NCI-H2029 (cell line): Measurements from ENCODE around the gene AVEN.
A peak's percentile ranks its signal among the peaks of the same experiment; 100 is the strongest.
"Not testable (repeated sequence)": the region's sequence is repeated elsewhere in the genome, so short reads cannot be mapped to it uniquely, and the experiment has no call there.

Experiments used
- DNase-seq: peaks from one replicate; lab custom pipeline; 2025; lab: John Stamatoyannopoulos, UW

Gene AVEN

GRCh38 chr15:34043391-34043790 lies 4.4 kb upstream of the AVEN start:
- DNase-seq = no peak

- DNase-seq = no peak
Measured at GRCh38 chr15:34039790-34040113, 748 bp upstream of the AVEN start.

DNA sequence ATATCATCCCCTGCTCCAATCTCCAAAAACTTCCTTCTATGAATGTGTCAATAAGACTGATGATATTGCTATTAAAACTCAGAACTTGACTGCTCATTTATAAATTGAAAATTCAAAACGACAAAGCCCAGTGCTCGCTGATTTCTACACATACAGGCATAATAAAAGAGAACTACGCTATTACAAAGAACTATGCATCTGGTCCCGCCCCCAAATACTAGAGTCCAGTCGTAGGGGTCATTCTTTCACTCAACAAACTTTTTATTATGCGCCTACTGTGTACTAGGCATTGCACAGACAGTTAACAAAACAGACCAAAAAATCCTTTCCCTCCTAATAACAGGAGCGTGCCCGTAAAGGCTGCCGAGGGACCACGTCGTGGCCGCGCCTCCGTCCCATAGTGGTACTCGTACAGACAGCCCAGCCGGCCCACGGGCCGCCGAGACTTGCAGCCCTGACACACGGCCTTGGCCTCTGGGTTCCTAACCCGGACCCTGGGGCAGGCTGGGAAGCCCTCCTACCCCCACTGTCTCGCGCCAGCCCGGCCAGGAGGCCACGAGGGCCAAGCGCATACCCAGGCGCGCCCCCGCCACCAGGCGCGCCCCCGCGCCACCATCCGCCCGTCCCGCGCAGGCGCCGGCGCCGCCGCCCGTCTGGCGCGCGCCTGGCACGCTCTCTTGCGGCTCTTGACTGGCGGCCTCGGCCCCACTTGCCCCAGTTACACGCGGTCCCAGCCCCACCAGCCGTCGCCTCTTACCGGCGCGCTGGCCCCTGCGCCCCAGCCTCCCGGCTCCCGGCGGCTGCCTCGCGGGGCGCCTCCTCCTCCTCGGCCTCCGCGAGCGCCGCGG lies 757 bp downstream of the AVEN start:
- peak; percentile 9 for DNase-seq

GRCh38 chr15:34031987-34032760 lies 6.8 kb downstream of the AVEN start:
- no peak for DNase-seq

- no peak for DNase-seq
Measured at GRCh38 chr15:34027606-34028005, 11.4 kb downstream of the AVEN start.

GRCh38 chr15:34025252-34025651 lies 13.8 kb downstream of the AVEN start:
- no peak for DNase-seq

DNA sequence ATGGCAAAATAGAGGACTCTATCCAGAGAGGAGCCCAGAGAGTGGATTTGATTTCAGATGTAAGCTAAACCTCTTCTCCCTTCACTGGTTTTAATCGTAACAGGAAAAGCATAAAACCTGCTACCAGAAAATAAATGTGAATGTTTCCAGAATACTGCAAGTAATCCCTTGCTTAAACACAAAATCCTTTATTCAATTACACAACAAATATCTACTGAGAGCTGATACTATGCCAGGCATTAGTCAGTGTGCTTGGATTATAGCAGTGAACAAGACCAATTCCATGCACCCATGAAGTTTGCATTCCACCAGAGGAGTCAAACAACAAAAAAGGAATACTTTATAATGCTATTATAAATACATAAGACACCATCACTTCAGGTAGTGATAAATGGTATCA lies 15.1 kb downstream of the AVEN start:
- DNase-seq = no peak

DNA sequence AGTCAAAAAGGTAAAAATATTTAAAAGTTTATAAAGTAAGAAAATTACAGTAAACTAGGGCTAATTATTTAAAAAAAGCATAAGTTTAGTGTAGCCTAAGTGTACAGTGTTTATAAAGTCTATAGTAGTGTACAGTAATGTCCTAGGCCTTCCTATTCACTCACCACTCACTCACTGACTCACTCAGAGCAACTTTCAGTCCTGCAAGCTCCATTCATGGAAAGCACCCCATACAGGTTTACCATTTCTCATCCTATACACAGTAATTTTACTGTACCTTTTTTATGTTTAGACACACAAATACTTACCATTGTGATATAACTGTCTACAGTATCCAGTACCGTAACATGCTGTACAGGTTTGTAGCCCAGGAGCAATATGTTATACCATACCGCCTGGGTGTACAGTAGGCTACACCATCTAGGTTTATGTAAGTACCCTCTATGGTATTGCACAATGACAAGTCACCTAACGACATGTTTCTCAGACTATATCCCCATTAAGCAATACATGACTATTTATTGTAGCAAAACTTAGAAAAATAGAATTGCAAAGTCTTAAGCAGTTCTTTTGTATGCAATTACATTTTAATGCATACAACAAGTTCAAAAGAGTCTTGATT lies 19.5 kb downstream of the AVEN start:
- DNase-seq = no peak

GRCh38 chr15:34018738-34019137 lies 20.3 kb downstream of the AVEN start:
- not testable (repeated sequence) for DNase-seq

GRCh38 chr15:34018021-34018645 lies 20.9 kb downstream of the AVEN start:
- no peak for DNase-seq

DNA sequence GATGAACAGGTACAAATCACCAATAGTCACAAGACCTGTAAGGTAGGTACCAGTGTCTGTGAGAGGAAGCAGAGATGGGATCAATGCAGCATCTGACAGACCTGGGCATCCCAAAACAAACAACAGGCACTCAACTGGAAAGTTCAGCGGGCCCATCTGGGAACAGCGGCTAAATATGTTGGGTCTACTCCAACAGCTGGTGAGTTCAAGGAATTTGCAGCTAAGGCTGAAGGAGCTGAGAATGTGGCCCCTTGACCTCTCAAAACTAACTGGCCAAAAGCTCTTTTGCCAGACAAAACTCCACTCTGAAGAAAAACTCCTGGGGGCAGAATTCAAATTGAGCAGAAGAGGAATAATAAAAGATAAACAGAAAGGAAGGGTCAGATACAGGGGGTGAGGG lies 24.4 kb downstream of the AVEN start:
- no peak for DNase-seq

DNA sequence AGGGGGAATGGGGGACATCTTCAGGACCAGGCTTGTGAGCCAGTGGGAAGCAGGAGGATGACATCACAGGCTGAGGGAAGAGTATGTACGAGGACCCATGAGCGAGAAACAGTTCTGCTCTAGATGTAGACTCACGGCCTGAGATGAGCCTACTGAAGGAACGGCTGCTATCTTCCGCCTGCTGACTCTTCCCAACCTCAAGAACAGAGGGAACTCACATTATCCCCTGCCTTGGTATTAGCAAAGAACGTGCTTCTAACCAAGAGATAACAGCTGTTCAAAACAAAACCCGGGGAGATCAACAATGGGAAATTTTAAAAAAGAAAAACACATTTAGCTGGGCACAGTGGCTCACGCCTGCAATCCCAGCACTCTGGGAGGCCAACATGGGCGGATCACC lies 25.3 kb downstream of the AVEN start:
- no peak for DNase-seq

DNA sequence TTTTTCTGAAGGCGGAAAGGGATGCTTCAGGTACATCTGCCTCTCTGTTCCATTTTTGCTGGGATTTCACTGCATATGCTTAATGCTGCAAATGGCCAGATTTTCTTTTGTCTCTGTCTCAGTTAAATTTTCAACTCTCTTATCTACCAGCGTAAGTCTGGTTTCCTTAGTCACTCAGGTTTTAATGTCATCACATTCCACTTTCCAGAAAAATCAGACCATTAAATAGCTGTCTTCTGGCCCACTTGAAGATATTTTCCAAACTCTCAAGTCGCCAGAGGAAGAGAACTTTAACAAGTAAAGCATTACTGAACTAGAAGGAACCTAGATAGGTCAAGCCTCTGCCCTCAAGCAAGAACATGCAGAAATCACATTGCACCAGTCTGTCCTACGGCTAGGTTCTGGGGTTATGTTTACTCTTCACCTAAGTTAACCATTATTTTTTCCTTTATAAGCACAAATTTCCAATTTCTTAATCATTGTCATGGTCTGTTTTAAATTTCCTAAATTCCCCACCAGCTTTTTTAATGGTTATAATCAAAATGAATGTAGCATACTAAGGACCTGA lies 26.5 kb downstream of the AVEN start:
- DNase-seq = no peak

DNA sequence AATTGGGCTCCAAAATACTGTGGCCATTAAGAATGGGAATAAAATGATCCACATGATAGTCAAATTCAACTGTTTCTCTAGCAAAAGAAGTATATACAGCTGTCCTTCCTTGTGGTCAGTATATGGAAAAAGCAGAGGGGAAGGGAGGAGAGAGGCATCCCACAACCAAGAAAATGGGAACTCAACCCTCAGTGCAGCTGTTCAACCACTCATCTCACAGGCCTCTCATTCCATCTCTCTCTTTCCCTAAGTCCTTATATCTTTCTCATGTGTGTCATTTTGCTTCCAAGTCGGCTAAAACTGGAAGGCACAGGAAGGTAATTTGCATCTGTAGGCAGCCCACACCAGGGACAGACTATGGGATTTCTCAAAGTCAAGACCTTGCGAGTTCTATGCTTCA lies 27.5 kb downstream of the AVEN start:
- DNase-seq = no peak

DNA sequence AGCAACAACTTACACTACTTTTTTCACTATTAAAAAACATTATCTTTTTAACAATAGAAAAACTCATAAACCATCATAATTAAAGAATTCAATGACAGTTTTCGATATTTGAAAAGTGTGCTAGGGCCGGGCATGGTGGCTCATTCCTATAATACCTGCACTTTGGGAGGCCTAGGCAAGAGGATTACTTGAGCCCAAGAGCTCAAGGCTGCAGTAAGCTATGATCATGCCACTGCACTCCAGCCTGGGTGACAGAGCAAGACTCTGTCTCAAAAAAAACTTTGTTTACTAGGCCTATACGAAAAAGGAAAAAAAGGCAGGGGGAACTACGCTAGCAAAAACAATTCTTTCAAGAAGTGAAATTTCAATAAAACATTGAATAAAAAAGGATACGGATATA lies 28.1 kb downstream of the AVEN start:
- DNase-seq = no peak

- no peak for DNase-seq
Measured at GRCh38 chr15:34009656-34010055, 29.3 kb downstream of the AVEN start.

DNA sequence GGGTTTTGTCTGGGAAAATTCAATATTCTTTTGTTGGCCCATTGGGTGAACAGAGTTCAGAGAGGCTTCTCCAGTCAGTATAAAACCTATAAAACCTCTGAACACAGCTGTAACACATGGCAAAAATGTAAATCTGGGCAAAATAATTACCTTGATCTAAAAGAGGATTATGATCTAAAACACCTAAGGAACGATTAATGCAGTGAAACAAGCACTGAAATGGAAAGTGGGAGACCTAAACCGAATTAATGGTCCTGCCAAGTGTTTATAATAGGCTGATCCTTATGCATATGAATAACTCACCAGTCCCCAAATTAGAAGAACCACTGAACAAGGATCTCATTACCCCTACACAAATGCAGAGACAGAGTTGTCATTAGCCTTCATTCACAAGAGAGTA lies 32.6 kb downstream of the AVEN start:
- DNase-seq = no peak

DNA sequence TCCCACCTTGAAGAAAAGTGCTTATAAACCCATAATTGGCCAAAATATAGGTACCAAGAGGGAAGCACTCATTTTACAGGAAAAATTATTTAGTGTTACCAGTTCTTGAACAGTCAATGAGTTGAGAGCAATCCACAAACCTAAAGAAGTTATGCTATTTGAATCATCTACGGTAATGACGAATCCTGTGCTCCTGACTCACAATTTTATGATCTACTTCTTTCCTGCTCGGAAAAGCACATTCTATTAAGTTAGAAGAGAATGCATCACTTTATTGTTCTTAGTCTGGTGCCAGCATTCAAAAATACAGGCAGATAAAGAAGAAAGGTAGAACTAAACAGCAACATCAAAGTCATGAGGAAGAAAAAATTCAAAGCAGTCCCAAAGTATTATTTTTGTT lies 37.5 kb downstream of the AVEN start:
- DNase-seq = no peak

- DNase-seq = not testable (repeated sequence)
Measured at GRCh38 chr15:33995666-33996065, 43.3 kb downstream of the AVEN start.

- DNase-seq = no peak
Measured at GRCh38 chr15:33994005-33994615, 44.9 kb downstream of the AVEN start.

DNA sequence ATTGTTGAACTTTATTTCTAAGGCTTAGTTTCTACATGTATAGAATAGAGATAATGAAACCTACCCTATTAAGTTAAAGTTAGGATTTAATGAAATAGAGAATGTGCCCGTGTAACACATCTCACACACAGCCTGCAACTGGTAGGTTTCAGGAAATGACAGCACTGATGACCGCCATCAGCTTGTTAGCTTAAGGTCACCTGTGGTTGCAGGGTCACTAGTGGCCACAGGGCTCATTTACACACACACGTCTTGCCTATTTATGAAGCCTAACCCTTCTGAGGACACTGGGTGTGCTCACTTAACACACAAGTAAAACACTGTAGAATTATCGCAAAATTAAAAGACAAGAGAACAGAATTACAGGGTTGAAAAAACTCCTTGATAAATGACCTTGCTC lies 50.6 kb downstream of the AVEN start:
- no peak for DNase-seq

DNA sequence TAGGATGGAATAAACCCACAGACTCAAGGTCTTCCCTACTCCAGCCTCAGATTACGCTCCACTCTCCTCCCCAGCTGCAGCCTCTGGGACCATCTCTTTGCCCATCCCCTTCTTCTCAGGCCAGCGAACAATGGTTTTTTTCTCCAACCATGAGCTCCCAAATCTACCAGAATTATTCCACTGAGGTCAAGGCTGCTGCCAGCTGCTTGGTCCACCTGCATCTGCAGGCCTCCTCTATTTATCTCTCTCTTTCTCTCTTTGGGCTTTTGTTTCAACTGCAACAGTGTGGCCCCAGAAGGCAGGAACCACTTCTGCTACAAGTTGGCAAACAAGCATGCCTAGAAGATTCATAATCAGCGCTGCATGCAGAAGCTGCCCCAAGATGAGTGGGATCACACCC lies 51.6 kb downstream of the AVEN start:
- no peak for DNase-seq
